HepG2 (cell line): ENCODE data around the gene MPC1. TPM values are rescaled to one million over a fixed set of nuclear protein-coding genes. Genes with fewer than 3 reads are reported as not detected.

Source experiments
- BHLHE40 ChIP-seq: IDR thresholded peaks from 2 replicates; pipeline ENCODE4 v1.6.1; 2011; ENCODE audit warnings: low read length, improper control_type of control experiment
- DRAP1 ChIP-seq: IDR thresholded peaks from 2 replicates; pipeline ENCODE4 v1.6.1; 2016; ENCODE audit warnings: missing genetic modification reagents, missing compliant biosample characterization
- EEA1 ChIP-seq: sonication (generic); formaldehyde crosslinking; IDR thresholded peaks from 2 replicates; pipeline ENCODE4 v1.5.1; 2020; ENCODE audit warnings: mild to moderate bottlenecking, missing genetic modification reagents, borderline replicate concordance
- GABPB1 ChIP-seq: IDR thresholded peaks from 2 replicates; pipeline ENCODE4 v1.6.1; 2016; ENCODE audit warnings: mild to moderate bottlenecking, missing genetic modification reagents, moderate library complexity, missing compliant biosample characterization
- HDAC6 ChIP-seq: fragments of 200-600 bp; sonication (generic); IDR thresholded peaks from 2 replicates; pipeline ENCODE4 v1.7.0; 2017; ENCODE audit warnings: mild to moderate bottlenecking, antibody characterized with exemption, low read length, low read depth
- HHEX ChIP-seq: IDR thresholded peaks from 2 replicates; pipeline ENCODE4 v1.6.1; 2016; ENCODE audit warnings: control low read depth
- IRF1 ChIP-seq: sonication (generic); formaldehyde crosslinking; IDR thresholded peaks from 2 replicates; pipeline ENCODE4 v1.4.0; 2020; ENCODE audit warnings: low read depth, mild to moderate bottlenecking, missing genetic modification reagents
- LCORL ChIP-seq, 2 experiments: fragments of 450-650 bp in 1 of 2; sonication (generic) in 1 of 2; formaldehyde crosslinking in 1 of 2; IDR thresholded peaks; 2 replicates each; pipeline versions ENCODE4 v1.5.0 to v1.6.1; 2017 to 2020; ENCODE audit warnings: antibody characterized with exemption in 1 of 2, missing genetic modification reagents in 1 of 2
- MAX ChIP-seq: IDR thresholded peaks from 2 replicates; pipeline ENCODE4 v1.6.1; 2012; ENCODE audit warnings: inconsistent platforms
- MTERF4 ChIP-seq: sonication (generic); formaldehyde crosslinking; IDR thresholded peaks from 2 replicates; pipeline ENCODE4 v1.8.0; 2023; ENCODE audit warnings: mild to moderate bottlenecking, missing genetic modification reagents
- RORA ChIP-seq: sonication (generic); formaldehyde crosslinking; IDR thresholded peaks from 2 replicates; pipeline ENCODE4 v1.5.0; 2020; ENCODE audit warnings: mild to moderate bottlenecking, missing genetic modification reagents, moderate library complexity
- SSRP1 ChIP-seq: IDR thresholded peaks from 2 replicates; pipeline ENCODE4 v1.6.1; 2016; ENCODE audit warnings: control low read depth
- STAT6 ChIP-seq: sonication (generic); formaldehyde crosslinking; IDR thresholded peaks from 2 replicates; pipeline ENCODE4 v1.4.0; 2020; ENCODE audit warnings: missing genetic modification reagents, mild to moderate bottlenecking, borderline replicate concordance
- ZNF142 ChIP-seq: sonication (generic); formaldehyde crosslinking; IDR thresholded peaks from 2 replicates; pipeline ENCODE4 v1.4.0; 2020; ENCODE audit warnings: missing genetic modification reagents
- ZNF232 ChIP-seq: sonication (generic); formaldehyde crosslinking; IDR thresholded peaks from 2 replicates; pipeline ENCODE4 v1.4.0; 2020; ENCODE audit warnings: missing genetic modification reagents, borderline replicate concordance
- ZNF577 ChIP-seq: sonication (generic); formaldehyde crosslinking; IDR thresholded peaks from 2 replicates; pipeline ENCODE4 v1.4.0; 2020; ENCODE audit warnings: mild to moderate bottlenecking, low read depth, missing genetic modification reagents, borderline replicate concordance
- ZNF616 ChIP-seq: sonication (generic); formaldehyde crosslinking; IDR thresholded peaks from 2 replicates; pipeline ENCODE4 v1.5.0; 2020; ENCODE audit warnings: low read depth, mild to moderate bottlenecking, missing genetic modification reagents
- polyA plus RNA-seq, 8 experiments: library from polyadenylated mRNA; depleted of rRNA in 3 of 8; stranded (reverse) in 7 of 8; unstranded in 1 of 8; fragments of >200 nt; fragmentation: Illumina TruSeq in 4 of 8; extraction: Trizol in 4 of 8; gene quantifications; 2 replicates each; pipeline versions ENCODE4 v1.2.1 to v1.2.3, GENCODE V29; 2011 to 2016; ENCODE audit warnings: low read depth in 4 of 8, missing spikeins in 1 of 8, mixed read lengths in 1 of 8; ENCODE audit not compliant: insufficient read depth in 1 of 8
- total RNA-seq, 5 experiments: library from RNA; depleted of rRNA; stranded (reverse); fragments of >200 nt; fragmentation: Illumina TruSeq; extraction: Trizol; gene quantifications; 2 replicates each; pipeline ENCODE4 v1.2.3, GENCODE V29; 2016; ENCODE audit warnings: low read depth in 1 of 5

MPC1 gene
- total and polyA plus RNA-seq, 2 of the 13 experiments (the other 11 are each of a cell fraction or from before 2014, with no cell fraction given): 189 to 214 TPM

- TF ChIP-seq STAT6 (CRISPR knock-in tag): no peak
- TF ChIP-seq EEA1 (CRISPR knock-in tag): peak; percentile 81; the same call in 1 of the 2 replicates
- peak; percentile 63; the same call in 1 of the 2 replicates for TF ChIP-seq ZNF616 (CRISPR knock-in tag)
- TF ChIP-seq ZNF232 (CRISPR knock-in tag): peak; percentile 58; the same call in 1 of the 2 replicates
- no peak; the same call in 1 of the 2 replicates for TF ChIP-seq DRAP1
- TF ChIP-seq SSRP1 (CRISPR knock-in tag): no peak
- 0 out of 2 replicates have a peak, but pooled peaks have one; percentile 41 for TF ChIP-seq BHLHE40
- peak; percentile 67; the same call in 1 of the 2 replicates for TF ChIP-seq ZNF142 (CRISPR knock-in tag)
- no peak for TF ChIP-seq LCORL (IDR thresholded peaks at IDR 0.05)
- peak; percentile 94 for TF ChIP-seq LCORL (CRISPR knock-in tag; IDR thresholded peaks at IDR 0.05)
- peak; percentile 87 for TF ChIP-seq GABPB1 (CRISPR knock-in tag)
- peak; percentile 83 for TF ChIP-seq MTERF4
- no peak for TF ChIP-seq RORA
- TF ChIP-seq MAX: peak; percentile 77
- TF ChIP-seq HHEX (CRISPR knock-in tag): 0 out of 2 replicates have a peak, but pooled peaks have one; percentile 6
- no peak for TF ChIP-seq IRF1
- TF ChIP-seq HDAC6: no peak
- TF ChIP-seq ZNF577: no peak
These were observed 824 bp downstream of the MPC1 start (continued) for GRCh38 chr6:166381733-166382499.
